NCI-H526 (cell line): ENCODE measurements around the gene ERFE.

Source experiments
- DNase-seq, 2 experiments: peaks; one replicate each; lab custom pipeline; 2025; lab: John Stamatoyannopoulos, UW

Gene ERFE

GRCh38 chr2:238139196-238140039, 19.4 kb upstream of the ERFE start:
- no peak for DNase-seq

- no peak for DNase-seq
Observed at GRCh38 chr2:238140040-238140439, 18.7 kb upstream of the ERFE start.

- DNase-seq, result no peak
Observed at GRCh38 chr2:238140721-238141540, 17.8 kb upstream of the ERFE start.

GRCh38 chr2:238141541-238142318, 17.0 kb upstream of the ERFE start:
- DNase-seq, result no peak

- no peak for DNase-seq
Observed at GRCh38 chr2:238142382-238143205, 16.2 kb upstream of the ERFE start.

GRCh38 chr2:238143239-238143951, 15.4 kb upstream of the ERFE start:
- DNase-seq, result no peak

- no peak for DNase-seq
Observed at GRCh38 chr2:238144262-238144661, 14.5 kb upstream of the ERFE start.

- no peak for DNase-seq
Observed at GRCh38 chr2:238145046-238145445, 13.7 kb upstream of the ERFE start.

GRCh38 chr2:238145851-238146250, 12.9 kb upstream of the ERFE start:
- no peak for DNase-seq

GRCh38 chr2:238146884-238147544, 11.8 kb upstream of the ERFE start:
- DNase-seq, result no peak

- DNase-seq, result no peak
Observed at GRCh38 chr2:238148981-238149380, 9.8 kb upstream of the ERFE start.

GRCh38 chr2:238149841-238150572, 8.8 kb upstream of the ERFE start:
- no peak for DNase-seq

GRCh38 chr2:238150686-238151085, 8.1 kb upstream of the ERFE start:
- no peak for DNase-seq

GRCh38 chr2:238151205-238151604, 7.6 kb upstream of the ERFE start:
- no peak for DNase-seq

- no peak for DNase-seq
Observed at GRCh38 chr2:238151628-238152235, 7.0 kb upstream of the ERFE start.

GRCh38 chr2:238152771-238153688, 5.7 kb upstream of the ERFE start:
- DNase-seq, result no peak

- DNase-seq, result no peak
Observed at GRCh38 chr2:238154570-238154969, 4.2 kb upstream of the ERFE start.
